ENCODE results near the gene INPP4B.

Gene INPP4B

DNA sequence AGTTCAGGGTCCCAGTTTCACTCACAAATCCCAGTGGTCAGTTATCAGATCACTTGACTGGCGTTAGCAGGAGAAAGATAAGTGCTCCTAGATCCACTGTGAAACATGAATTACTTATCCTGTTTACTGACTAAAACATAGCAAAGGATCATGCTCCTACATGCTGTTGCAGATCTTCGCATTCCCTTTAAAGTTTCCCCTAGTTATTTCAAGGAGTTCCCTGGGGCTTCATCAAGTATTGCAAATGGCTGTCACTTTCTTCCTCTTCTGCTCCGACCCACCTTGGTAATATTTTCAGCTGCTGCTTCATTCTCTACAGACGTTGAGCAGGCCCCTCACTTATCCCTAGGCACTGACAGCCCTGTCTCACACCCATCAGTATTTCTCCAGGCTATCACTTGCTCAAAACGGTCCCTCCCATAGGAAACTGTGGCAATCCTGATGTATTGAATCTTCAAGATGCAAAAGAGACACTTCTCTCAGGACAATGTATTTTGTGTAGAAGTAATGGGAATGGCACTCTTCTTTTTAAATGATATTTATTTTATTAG lies 466.0 kb downstream of the INPP4B start:
- Histone ChIP-seq H3K27me3 (replicated peaks; ENCODE audit: control insufficient read depth, insufficient read depth, low read length, poor library complexity, severe bottlenecking) (no peaks in the 10 kb centered on the region), H3K4me3 (ENCODE audit: insufficient read depth, low read depth, low read length, poor library complexity, severe bottlenecking) (no peak overlapping the region), H3K27ac (ENCODE audit: insufficient read depth, low read length, poor library complexity, severe bottlenecking) (no peak overlapping the region), H3K36me3 (ENCODE audit: control insufficient read depth, insufficient read depth, low read length) (peaks cover 6% of the 10 kb centered on the region), H3K4me1 (ENCODE audit: control insufficient read depth, insufficient read depth, low read length, poor library complexity, severe bottlenecking) (peaks cover 37% of the 10 kb centered on the region), H3K9me3 (ENCODE audit: control insufficient read depth, low read length) (no peaks in the 10 kb centered on the region)
- no peak for DNase-seq

GRCh38 chr4:142379277-142380051 lies 466.6 kb downstream of the INPP4B start:
- Histone ChIP-seq H3K9me3 (ENCODE audit: control insufficient read depth, low read length) (no peaks in the 10 kb centered on the region), H3K27me3 (replicated peaks; ENCODE audit: control insufficient read depth, insufficient read depth, low read length, poor library complexity, severe bottlenecking) (no peaks in the 10 kb centered on the region), H3K4me1 (ENCODE audit: control insufficient read depth, insufficient read depth, low read length, poor library complexity, severe bottlenecking) (peaks cover 34% of the 10 kb centered on the region), H3K36me3 (ENCODE audit: control insufficient read depth, insufficient read depth, low read length) (peaks cover 6% of the 10 kb centered on the region), H3K27ac (ENCODE audit: insufficient read depth, low read length, poor library complexity, severe bottlenecking) (no peak overlapping the region), H3K4me3 (ENCODE audit: insufficient read depth, low read depth, low read length, poor library complexity, severe bottlenecking) (no peak overlapping the region)
- DNase-seq = no peak

DNA sequence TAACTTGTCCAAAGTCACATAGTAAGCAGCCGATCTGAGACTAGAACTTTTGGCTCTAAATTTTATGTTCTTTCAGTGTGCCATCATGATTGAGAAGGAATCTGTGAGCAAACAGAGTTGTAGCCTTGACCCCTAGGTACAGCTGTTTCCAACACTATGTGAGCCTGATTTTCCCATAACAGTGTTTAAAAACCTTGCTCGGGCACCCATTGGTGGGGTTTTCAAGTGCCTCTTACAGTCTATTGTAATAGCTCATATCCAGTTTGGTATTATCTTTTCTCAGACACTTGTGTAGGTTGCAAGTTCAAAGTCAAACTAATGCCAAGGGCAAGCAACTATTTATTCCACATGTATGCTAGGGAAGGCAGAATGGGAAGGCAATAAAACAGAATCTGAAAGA lies 467.9 kb downstream of the INPP4B start:
- DNase-seq = no peak
- Histone ChIP-seq H3K4me3 (ENCODE audit: insufficient read depth, low read depth, low read length, poor library complexity, severe bottlenecking) (peak overlapping the region; percentile 31), H3K36me3 (ENCODE audit: control insufficient read depth, insufficient read depth, low read length) (peaks cover 6% of the 10 kb centered on the region), H3K27me3 (replicated peaks; ENCODE audit: control insufficient read depth, insufficient read depth, low read length, poor library complexity, severe bottlenecking) (no peaks in the 10 kb centered on the region), H3K27ac (ENCODE audit: insufficient read depth, low read length, poor library complexity, severe bottlenecking) (peak overlapping the region; percentile 59), H3K9me3 (ENCODE audit: control insufficient read depth, low read length) (no peaks in the 10 kb centered on the region), H3K4me1 (ENCODE audit: control insufficient read depth, insufficient read depth, low read length, poor library complexity, severe bottlenecking) (peaks cover 30% of the 10 kb centered on the region)

GRCh38 chr4:142377342-142378091 lies 468.6 kb downstream of the INPP4B start:
- peak overlapping the region; percentile 31 for H3K4me3 ChIP-seq (ENCODE audit: insufficient read depth, low read depth, low read length, poor library complexity, severe bottlenecking)
- no peaks in the 10 kb centered on the region for H3K27me3 ChIP-seq (replicated peaks; ENCODE audit: control insufficient read depth, insufficient read depth, low read length, poor library complexity, severe bottlenecking)
- H3K36me3 ChIP-seq (ENCODE audit: control insufficient read depth, insufficient read depth, low read length) = peaks cover 6% of the 10 kb centered on the region
- DNase-seq = no peak
- peaks cover 35% of the 10 kb centered on the region for H3K4me1 ChIP-seq (ENCODE audit: control insufficient read depth, insufficient read depth, low read length, poor library complexity, severe bottlenecking)
- H3K27ac ChIP-seq (ENCODE audit: insufficient read depth, low read length, poor library complexity, severe bottlenecking) = peak overlapping the region; percentile 59
- no peaks in the 10 kb centered on the region for H3K9me3 ChIP-seq (ENCODE audit: control insufficient read depth, low read length)

- DNase-seq = no peak
- Histone ChIP-seq H3K27ac (ENCODE audit: insufficient read depth, low read length, poor library complexity, severe bottlenecking) (peak overlapping the region; percentile 59), H3K4me3 (ENCODE audit: insufficient read depth, low read depth, low read length, poor library complexity, severe bottlenecking) (no peak overlapping the region), H3K36me3 (ENCODE audit: control insufficient read depth, insufficient read depth, low read length) (no peaks in the 10 kb centered on the region), H3K4me1 (ENCODE audit: control insufficient read depth, insufficient read depth, low read length, poor library complexity, severe bottlenecking) (peaks cover 40% of the 10 kb centered on the region), H3K9me3 (ENCODE audit: control insufficient read depth, low read length) (no peaks in the 10 kb centered on the region), H3K27me3 (replicated peaks; ENCODE audit: control insufficient read depth, insufficient read depth, low read length, poor library complexity, severe bottlenecking) (no peaks in the 10 kb centered on the region)
These were observed 469.9 kb downstream of the INPP4B start for GRCh38 chr4:142376204-142376603.

- Histone ChIP-seq H3K27me3 (replicated peaks; ENCODE audit: control insufficient read depth, insufficient read depth, low read length, poor library complexity, severe bottlenecking) (no peaks in the 10 kb centered on the region), H3K27ac (ENCODE audit: insufficient read depth, low read length, poor library complexity, severe bottlenecking) (no peak overlapping the region), H3K4me3 (ENCODE audit: insufficient read depth, low read depth, low read length, poor library complexity, severe bottlenecking) (no peak overlapping the region), H3K36me3 (ENCODE audit: control insufficient read depth, insufficient read depth, low read length) (no peaks in the 10 kb centered on the region), H3K9me3 (ENCODE audit: control insufficient read depth, low read length) (no peaks in the 10 kb centered on the region), H3K4me1 (ENCODE audit: control insufficient read depth, insufficient read depth, low read length, poor library complexity, severe bottlenecking) (peaks cover 43% of the 10 kb centered on the region)
- no peak for DNase-seq
These were observed 472.5 kb downstream of the INPP4B start for GRCh38 chr4:142373610-142374009.

DNA sequence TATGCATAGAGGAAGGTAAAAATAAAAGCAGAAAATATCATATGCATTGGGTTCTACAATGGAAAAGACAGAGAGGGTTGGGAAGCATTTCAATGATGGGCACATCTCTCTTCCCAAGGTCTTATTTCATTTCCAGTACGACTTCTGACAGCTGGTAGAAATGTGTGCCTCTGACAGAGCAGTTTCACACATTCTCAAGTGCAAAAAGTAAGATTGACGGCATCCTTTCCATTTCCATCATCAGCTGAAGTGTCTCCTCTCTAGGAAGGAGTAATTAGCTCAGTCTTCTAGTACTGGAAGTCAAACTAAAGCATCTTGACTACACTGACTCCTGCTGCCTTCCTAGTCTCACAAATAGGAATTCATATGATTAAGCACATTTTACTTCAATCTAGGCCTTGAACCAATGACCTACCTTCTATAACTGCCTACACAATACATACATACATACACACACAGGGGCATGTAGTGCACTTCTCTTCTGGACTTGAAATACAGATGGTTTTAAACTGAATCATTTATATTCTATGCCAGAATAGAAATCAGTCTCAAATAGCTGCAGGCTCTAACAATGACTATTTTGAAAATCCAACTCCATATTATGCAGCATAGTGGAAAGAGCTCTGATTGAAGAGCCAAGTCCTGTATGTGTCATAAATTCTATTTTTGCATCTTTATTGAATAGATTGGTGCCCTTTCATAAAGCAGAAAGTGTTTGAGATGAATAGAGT lies 473.4 kb downstream of the INPP4B start:
- Histone ChIP-seq H3K36me3 (ENCODE audit: control insufficient read depth, insufficient read depth, low read length) (no peaks in the 10 kb centered on the region), H3K4me1 (ENCODE audit: control insufficient read depth, insufficient read depth, low read length, poor library complexity, severe bottlenecking) (peaks cover 38% of the 10 kb centered on the region), H3K9me3 (ENCODE audit: control insufficient read depth, low read length) (no peaks in the 10 kb centered on the region), H3K27me3 (replicated peaks; ENCODE audit: control insufficient read depth, insufficient read depth, low read length, poor library complexity, severe bottlenecking) (no peaks in the 10 kb centered on the region), H3K27ac (ENCODE audit: insufficient read depth, low read length, poor library complexity, severe bottlenecking) (no peak overlapping the region), H3K4me3 (ENCODE audit: insufficient read depth, low read depth, low read length, poor library complexity, severe bottlenecking) (no peak overlapping the region)
- DNase-seq = no peak

- Histone ChIP-seq H3K4me3 (ENCODE audit: insufficient read depth, low read depth, low read length, poor library complexity, severe bottlenecking) (no peak overlapping the region), H3K36me3 (ENCODE audit: control insufficient read depth, insufficient read depth, low read length) (no peaks in the 10 kb centered on the region), H3K4me1 (ENCODE audit: control insufficient read depth, insufficient read depth, low read length, poor library complexity, severe bottlenecking) (peaks cover 28% of the 10 kb centered on the region), H3K27me3 (replicated peaks; ENCODE audit: control insufficient read depth, insufficient read depth, low read length, poor library complexity, severe bottlenecking) (no peaks in the 10 kb centered on the region), H3K9me3 (ENCODE audit: control insufficient read depth, low read length) (no peaks in the 10 kb centered on the region), H3K27ac (ENCODE audit: insufficient read depth, low read length, poor library complexity, severe bottlenecking) (no peak overlapping the region)
- DNase-seq = no peak
These were observed 477.0 kb downstream of the INPP4B start for GRCh38 chr4:142369141-142369540.

DNA sequence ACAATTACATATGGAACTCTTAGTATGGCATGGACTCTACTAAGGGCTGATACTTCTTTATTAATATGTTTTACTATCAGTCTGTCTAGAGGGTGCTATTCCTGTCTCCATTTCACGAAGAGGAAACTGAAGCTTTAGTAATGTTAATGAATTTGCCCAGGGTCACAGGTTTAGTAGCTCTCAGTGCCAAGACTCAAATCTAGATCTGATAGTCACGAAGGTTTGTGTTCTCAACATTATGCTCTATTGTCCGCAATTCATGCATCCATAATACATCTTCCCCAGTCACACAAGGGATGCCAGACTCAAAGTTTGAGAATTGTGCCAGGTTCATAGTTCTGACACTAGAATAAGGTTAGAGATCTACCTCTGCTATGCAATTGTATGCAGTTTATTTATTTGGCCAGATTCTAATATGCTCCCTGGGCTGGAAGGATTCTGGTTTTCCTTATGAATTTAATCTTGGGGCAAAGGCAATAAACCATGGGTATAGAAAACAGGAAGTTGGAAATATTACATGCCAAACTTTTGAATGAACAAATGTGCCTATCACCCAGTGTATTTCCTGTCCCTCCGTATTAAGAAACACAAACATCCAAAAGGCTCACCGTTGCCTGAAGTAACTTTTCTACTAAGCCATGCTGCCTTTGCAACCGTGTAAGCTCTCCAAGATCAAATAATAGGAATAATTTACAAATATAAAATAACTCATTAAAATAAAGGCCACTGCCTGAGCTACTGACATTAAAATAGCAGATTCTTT lies 478.5 kb downstream of the INPP4B start:
- peaks cover 21% of the 10 kb centered on the region for H3K4me1 ChIP-seq (ENCODE audit: control insufficient read depth, insufficient read depth, low read length, poor library complexity, severe bottlenecking)
- no peaks in the 10 kb centered on the region for H3K27me3 ChIP-seq (replicated peaks; ENCODE audit: control insufficient read depth, insufficient read depth, low read length, poor library complexity, severe bottlenecking)
- H3K27ac ChIP-seq (ENCODE audit: insufficient read depth, low read length, poor library complexity, severe bottlenecking) = peak overlapping the region; percentile 21
- DNase-seq = no peak
- H3K9me3 ChIP-seq (ENCODE audit: control insufficient read depth, low read length) = no peaks in the 10 kb centered on the region
- H3K4me3 ChIP-seq (ENCODE audit: insufficient read depth, low read depth, low read length, poor library complexity, severe bottlenecking) = peak overlapping the region; percentile 4
- no peaks in the 10 kb centered on the region for H3K36me3 ChIP-seq (ENCODE audit: control insufficient read depth, insufficient read depth, low read length)

Measured in effector memory CD4-positive, alpha-beta T cell (primary cell).